ENCODE measurements around the gene FRY.

The FRY gene

DNA sequence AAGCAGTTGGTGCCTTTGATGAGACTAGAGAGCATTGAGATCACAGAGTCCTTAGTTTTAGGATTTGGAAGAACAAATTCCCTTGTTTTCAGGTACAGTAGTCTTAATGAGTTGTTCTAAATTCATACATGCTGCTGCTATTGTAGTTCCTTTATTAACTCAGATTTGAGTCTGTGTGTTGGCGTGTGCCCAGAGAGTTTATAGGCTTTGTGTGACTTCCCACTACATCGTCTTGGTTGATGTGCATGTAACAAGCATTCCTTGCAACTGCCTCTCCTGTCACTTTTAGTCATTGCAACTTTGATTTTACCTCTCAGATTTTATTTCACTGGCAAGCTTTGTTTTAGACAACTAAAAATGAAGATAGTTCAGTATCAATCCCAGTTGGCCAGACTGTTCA lies 148.1 kb downstream of the FRY start:
- DNase-seq: no peak

- no peak for DNase-seq
These were observed 156.1 kb downstream of the FRY start for GRCh38 chr13:32187651-32188050.

- no peak for DNase-seq
These were observed 160.0 kb downstream of the FRY start for GRCh38 chr13:32191452-32191998.

DNA sequence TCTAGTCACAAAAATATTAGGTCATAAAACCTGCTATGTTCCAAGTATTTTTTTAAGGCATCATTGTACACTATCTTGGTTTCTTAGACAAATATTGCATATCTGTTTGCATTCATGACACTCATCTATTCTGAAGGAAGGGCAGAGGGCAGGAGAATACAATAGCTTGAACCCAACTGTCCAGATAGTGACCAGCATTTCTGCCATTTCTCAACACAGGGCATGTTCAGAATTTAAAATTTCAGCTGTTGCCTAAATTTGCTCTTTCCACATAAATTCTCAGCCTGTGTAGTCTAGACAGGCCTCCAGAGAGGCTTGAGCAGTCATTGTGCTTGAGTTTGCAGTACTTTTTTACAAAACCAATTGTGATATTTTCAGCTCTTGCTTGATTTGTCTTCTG lies 164.1 kb downstream of the FRY start:
- no peak for DNase-seq

- DNase-seq: no peak
These were observed 167.6 kb downstream of the FRY start for GRCh38 chr13:32199168-32199567.

GRCh38 chr13:32200741-32201140 lies 169.2 kb downstream of the FRY start:
- no peak for DNase-seq

- DNase-seq: no peak
These were observed 170.2 kb downstream of the FRY start for GRCh38 chr13:32201809-32202208.

DNA sequence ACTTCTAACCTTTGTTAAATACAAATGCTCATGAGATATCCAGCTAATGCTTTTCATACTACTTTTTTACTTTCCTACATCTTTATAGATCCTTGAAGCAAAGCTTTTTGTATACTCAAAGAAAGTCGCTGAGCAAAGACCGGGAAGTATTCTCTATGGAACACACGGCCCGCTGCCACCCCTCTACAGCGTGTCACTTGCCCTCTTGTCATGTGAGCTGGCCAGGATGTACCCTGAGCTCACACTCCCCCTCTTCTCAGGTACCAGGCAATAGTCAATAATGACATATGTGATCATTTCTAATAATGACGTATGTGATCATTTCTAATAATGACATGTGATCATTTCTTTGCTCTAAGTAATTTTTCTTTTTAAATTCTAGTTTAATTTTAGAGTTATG lies 170.7 kb downstream of the FRY start:
- DNase-seq: no peak

GRCh38 chr13:32203221-32203620 lies 171.6 kb downstream of the FRY start:
- no peak for DNase-seq

GRCh38 chr13:32203736-32204135 lies 172.2 kb downstream of the FRY start:
- DNase-seq: no peak

DNA sequence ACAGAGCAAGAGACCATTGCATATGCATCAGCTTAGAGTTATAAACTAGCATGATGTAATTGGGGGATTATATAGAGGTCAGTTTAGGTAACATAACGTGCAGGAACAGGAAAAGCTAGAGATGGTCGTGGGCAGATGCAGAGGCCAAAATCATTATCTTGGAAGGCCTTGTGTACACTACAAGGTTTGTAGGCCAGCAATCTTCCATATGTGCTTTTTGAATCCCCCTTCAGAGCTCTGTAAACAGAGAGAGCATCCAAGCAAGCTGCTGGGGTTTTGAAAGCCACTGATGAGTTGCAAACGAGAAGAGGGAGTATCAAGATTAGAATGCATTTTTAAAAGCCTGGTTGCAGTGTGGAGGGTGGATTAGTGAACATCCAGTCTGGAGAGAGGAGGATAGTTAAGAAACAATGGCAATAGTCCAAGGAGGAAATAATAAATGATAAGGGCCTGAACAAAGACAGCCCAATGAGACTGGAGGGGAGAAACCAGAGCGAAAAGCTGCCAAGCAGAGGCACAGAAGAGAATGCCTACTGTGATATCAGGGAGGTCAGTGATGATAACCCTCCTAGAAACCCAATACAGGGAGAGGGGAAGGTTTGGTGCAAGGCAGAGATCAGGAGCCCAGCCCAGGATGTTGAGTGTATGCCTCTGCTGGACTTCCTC lies 174.0 kb downstream of the FRY start:
- DNase-seq: no peak

GRCh38 chr13:32206097-32206740 lies 174.6 kb downstream of the FRY start:
- no peak for DNase-seq

DNA sequence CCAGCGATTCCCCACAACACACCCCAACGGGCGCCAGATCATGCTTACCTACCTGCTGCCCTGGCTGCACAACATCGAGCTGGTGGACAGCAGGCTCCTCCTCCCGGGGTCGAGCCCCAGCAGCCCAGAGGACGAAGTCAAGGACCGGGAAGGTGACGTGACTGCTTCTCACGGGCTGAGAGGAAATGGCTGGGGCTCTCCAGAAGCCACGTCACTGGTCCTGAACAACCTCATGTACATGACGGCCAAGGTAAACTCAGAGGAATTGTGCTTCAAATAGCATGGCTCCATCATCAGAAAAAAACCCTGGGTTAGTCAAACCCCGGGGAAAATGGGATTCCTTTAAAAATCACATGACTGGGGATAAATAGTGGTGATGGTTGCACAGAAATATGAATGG lies 177.3 kb downstream of the FRY start:
- no peak for DNase-seq

GRCh38 chr13:32209652-32210051 lies 178.1 kb downstream of the FRY start:
- DNase-seq: no peak

GRCh38 chr13:32210101-32210500 lies 178.5 kb downstream of the FRY start:
- no peak for DNase-seq

DNA sequence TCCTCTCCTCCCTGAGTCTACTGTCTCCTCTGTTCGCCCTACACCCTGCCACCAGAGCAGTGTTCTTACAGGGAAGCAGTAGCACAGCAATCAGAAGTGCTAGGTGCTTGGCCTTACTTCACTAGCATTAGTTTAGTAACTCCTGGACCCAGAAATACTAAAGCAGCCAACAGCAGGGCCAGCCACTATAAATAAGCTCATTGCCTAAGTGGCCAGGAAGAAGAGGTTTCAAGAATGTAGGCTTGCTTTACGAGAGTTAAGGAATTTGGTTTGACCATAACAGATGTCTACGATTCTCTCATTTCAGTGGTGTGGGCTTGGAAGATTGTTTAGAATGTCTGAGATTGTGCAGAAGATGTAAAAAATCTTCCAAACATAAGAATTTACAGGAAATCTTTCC lies 180.2 kb downstream of the FRY start:
- DNase-seq: no peak

DNA sequence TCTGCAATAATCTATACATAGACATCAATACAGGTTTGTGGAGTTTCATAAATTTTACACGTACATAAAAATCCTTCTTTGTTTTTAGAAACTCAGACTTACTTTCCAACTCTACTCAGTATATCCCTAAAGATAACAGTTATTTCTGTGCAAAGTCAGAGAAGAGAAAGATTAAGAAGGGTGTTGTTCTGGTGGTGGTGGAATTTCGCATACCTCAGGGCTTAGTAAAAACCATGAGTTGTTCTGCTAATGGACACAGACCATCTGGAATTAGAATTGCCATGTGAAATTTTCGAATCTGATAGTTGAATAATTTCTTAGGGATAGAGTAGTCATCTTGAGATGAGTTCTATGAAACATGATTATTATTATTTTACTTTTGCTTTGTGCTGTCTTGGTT lies 180.8 kb downstream of the FRY start:
- no peak for DNase-seq

- DNase-seq: no peak
These were observed 182.1 kb downstream of the FRY start for GRCh38 chr13:32213626-32214025.

GRCh38 chr13:32214071-32214470 lies 182.5 kb downstream of the FRY start:
- no peak for DNase-seq

GRCh38 chr13:32216281-32216680 lies 184.7 kb downstream of the FRY start:
- no peak for DNase-seq

- DNase-seq: no peak
These were observed 190.6 kb downstream of the FRY start for GRCh38 chr13:32222046-32222676.

DNA sequence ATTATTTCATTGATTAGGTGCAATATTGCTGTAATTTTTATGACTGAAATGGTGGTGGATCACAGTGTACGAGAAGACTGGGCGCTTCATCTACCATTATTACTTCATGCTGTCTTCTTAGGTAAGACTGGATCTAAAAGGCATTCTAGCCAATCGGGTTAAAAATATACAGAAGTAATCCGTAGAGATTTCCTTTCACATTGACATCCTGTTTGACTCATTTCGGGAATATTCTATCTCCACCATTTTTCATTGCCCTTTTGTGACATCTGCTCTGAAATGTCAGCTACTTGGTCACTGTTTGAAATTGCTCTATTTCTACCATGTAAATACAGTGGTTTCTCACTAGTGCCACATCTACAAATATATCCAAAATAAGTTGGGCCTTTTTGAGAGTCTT lies 193.3 kb downstream of the FRY start:
- DNase-seq: no peak

- DNase-seq: no peak
These were observed 193.9 kb downstream of the FRY start for GRCh38 chr13:32225481-32225931.
